SW480 (cell line): ENCODE data around the gene REEP2.

Experiments
- DNase-seq: peaks from one replicate; pipeline ENCODE4 v3.0.0-alpha.2; 2016; ENCODE audit warnings: low spot score

REEP2 gene

GRCh38 chr5:138448481-138449398, 9.9 kb downstream of the REEP2 start:
- DNase-seq = no peak

- peak; percentile 83 for DNase-seq
Measured at GRCh38 chr5:138449501-138450239, 10.8 kb downstream of the REEP2 start.

GRCh38 chr5:138450971-138451370, 12.1 kb downstream of the REEP2 start:
- no peak for DNase-seq

- DNase-seq = no peak
Measured at GRCh38 chr5:138452720-138453119, 13.9 kb downstream of the REEP2 start.

GRCh38 chr5:138453590-138453989, 14.7 kb downstream of the REEP2 start:
- DNase-seq = no peak

GRCh38 chr5:138454121-138454520, 15.3 kb downstream of the REEP2 start:
- DNase-seq = no peak

- no peak for DNase-seq
Measured at GRCh38 chr5:138455232-138455930, 16.5 kb downstream of the REEP2 start.

GRCh38 chr5:138457531-138458275, 18.8 kb downstream of the REEP2 start:
- no peak for DNase-seq

GRCh38 chr5:138458384-138458783, 19.5 kb downstream of the REEP2 start:
- DNase-seq = no peak

- no peak for DNase-seq
Measured at GRCh38 chr5:138458856-138459255, 20.0 kb downstream of the REEP2 start.

GRCh38 chr5:138459311-138459933, 20.6 kb downstream of the REEP2 start:
- DNase-seq = no peak

GRCh38 chr5:138460032-138460693, 21.3 kb downstream of the REEP2 start:
- DNase-seq = no peak

GRCh38 chr5:138461343-138462125, 22.7 kb downstream of the REEP2 start:
- peak; percentile 52 for DNase-seq

- no peak for DNase-seq
Measured at GRCh38 chr5:138463419-138464007, 24.7 kb downstream of the REEP2 start.

- peak; percentile 94 for DNase-seq
Measured at GRCh38 chr5:138464008-138464387, 25.1 kb downstream of the REEP2 start.

- DNase-seq = peak; percentile 99
Measured at GRCh38 chr5:138464388-138465260, 25.8 kb downstream of the REEP2 start.

GRCh38 chr5:138465261-138466124, 26.6 kb downstream of the REEP2 start, which contains the start of gene EGR1:
EGR1 (plus strand) TSS chr5:138465479; CDS start chr5:138465762, 283 bp downstream.
- DNase-seq = peak; percentile 96
